Peyer's patch (tissue), 4 donors: ENCODE data around the gene MTIF2. TPM values are rescaled to one million over a fixed set of nuclear protein-coding genes. Genes with fewer than 3 reads are reported as not detected.
A peak's percentile ranks its signal among the peaks of the same experiment; 100 is the strongest.

Experiments used
- DNase-seq, 3 donors: peaks; one replicate each; pipeline ENCODE4 v3.0.0-alpha.2; 2017 to 2019
- H3K27ac ChIP-seq, 4 donors: fragments of 200-600 bp; sonication (generic); one replicate each; pipeline ENCODE4 v1.5.1; 2016 to 2019
- H3K27me3 ChIP-seq, 2 donors: fragments of 200-600 bp; sonication (generic); one replicate each; pipeline ENCODE4 v1.5.1; 2019
- H3K36me3 ChIP-seq, 3 donors: fragments of 200-600 bp; sonication (generic); one replicate each; pipeline ENCODE4 v1.5.1; 2016 to 2019
- H3K4me1 ChIP-seq, 4 donors: fragments of 200-600 bp; sonication (generic); one replicate each; pipeline ENCODE4 v1.5.1; 2016 to 2019
- H3K4me3 ChIP-seq, 4 donors: fragments of 200-600 bp; sonication (generic); 1 replicate in 3 of 4; 2 replicates in 1 of 4; pipeline ENCODE4 v1.5.1; 2016 to 2019; ENCODE audit warnings: mild to moderate bottlenecking in 1 of 4
- H3K9me3 ChIP-seq, 4 donors: fragments of 200-600 bp; sonication (generic); one replicate each; pipeline ENCODE4 v1.5.1; 2016 to 2019; ENCODE audit warnings: mild to moderate bottlenecking in 1 of 4
- CTCF ChIP-seq, 6 experiments: fragments of 450-650 bp in 4 of 6; fragments of 200-600 bp in 2 of 6; sonication (generic) in 1 of 6; IDR thresholded peaks; one replicate each; pipeline ENCODE4 v1.5.1; 2017 to 2019; ENCODE audit warnings: antibody characterized with exemption in 6 of 6, mild to moderate bottlenecking in 3 of 6, moderate library complexity in 1 of 6
- POLR2A ChIP-seq, 2 donors: fragments of 450-650 bp; IDR thresholded peaks; one replicate each; pipeline ENCODE4 v1.5.1; 2017; ENCODE audit warnings: antibody characterized with exemption in 2 of 2, mild to moderate bottlenecking in 2 of 2, moderate library complexity in 2 of 2
- total RNA-seq, 4 donors: library from RNA; depleted of rRNA; stranded (reverse); fragments of >200 nt; gene quantifications; one replicate each; pipeline ENCODE4 v1.1.0, GENCODE V29; 2016

MTIF2 gene
- total RNA-seq, 4 donors from 2014 or later = 31.3 to 46.2 (median 34.6) TPM

GRCh38 chr2:55233658-55233940, 35.4 kb downstream of the MTIF2 start:
- Histone ChIP-seq H3K4me3 (peak overlapping the region; percentile 70 to 96 (median 78)), H3K36me3 (peaks cover 0 to 41% (median 0%) of the 10 kb centered on the region in 3 donors), H3K4me1 (peaks cover 0 to 13% (median 4%) of the 10 kb centered on the region in 4 donors), H3K27ac (peak overlapping the region; percentile 83 to 93 (median 91)), H3K27me3 (no peaks in the 10 kb centered on the region), H3K9me3 (no peaks in the 10 kb centered on the region)
- DNase-seq = no peak
- TF ChIP-seq CTCF (IDR thresholded peaks at IDR 0.05) (no peak), POLR2A (IDR thresholded peaks at IDR 0.05) (no peak)

- TF ChIP-seq POLR2A (IDR thresholded peaks at IDR 0.05) (no peak), CTCF (IDR thresholded peaks at IDR 0.05) (no peak)
- H3K4me1 ChIP-seq = peaks cover 0 to 13% (median 4%) of the 10 kb centered on the region in 4 donors
Measured at GRCh38 chr2:55232863-55233657, 36.0 kb downstream of the MTIF2 start.

DNA sequence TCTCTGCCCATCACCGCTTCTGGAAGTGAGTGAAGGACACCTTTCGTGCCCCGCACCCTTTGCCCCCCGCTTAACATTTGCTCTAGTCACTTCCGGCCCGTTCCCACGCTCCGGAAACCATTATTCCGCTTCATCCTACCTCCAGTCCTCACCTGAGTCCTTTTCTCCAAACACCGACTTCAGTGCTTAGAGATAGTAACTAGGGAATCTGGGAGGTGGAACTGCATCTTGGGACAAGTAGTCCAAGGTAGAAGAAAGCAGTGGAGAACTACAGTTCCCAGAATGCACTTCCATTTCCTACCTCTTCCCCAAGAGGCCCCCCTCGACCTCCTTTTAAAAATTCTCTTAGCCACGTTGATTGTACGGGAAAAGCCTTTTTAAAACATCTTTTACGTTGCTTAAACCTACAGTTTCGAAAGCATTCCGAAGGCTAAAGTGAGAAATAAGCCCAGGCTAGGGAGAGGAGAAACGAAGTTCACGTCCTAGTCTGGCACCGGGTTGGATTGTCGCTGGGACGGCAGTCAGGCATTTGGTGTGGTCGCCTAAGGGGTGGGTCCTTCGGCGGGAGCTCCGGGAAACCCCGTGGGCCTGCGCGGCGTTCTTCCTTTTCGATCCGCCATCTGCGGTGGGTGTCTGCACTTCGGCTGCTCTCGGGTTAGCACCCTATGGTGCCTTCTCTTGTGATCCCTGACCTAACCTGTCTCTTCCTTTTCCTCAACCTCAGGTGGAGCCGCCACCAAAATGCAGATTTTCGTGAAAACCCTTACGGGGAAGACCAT, 36.8 kb downstream of the MTIF2 start, which contains the start of the genes CLHC1 and RPS27A:
Gene CLHC1 (minus strand): TSS at position 210 of the 779 bp plus-strand sequence. CDS start 9,882 bp downstream, outside the sequence.
Gene RPS27A (plus strand): TSS at position 605 of the 779 bp plus-strand sequence. CDS start 137 bp downstream, at position 742.
- Histone ChIP-seq H3K9me3 (no peaks in the 10 kb centered on the region), H3K27me3 (no peaks in the 10 kb centered on the region), H3K4me1 (peaks cover 0 to 13% (median 4%) of the 10 kb centered on the region in 4 donors), H3K4me3 (peak within 1 kb of the TSS; percentile 70 to 96 (median 78)), H3K27ac (peak within 1 kb of the TSS; percentile 83 to 93 (median 91)), H3K36me3 (peaks cover 0 to 34% (median 0%) of the 10 kb centered on the region in 3 donors)
- peak in 2 of 6 experiments; percentile 23 to 26 for TF ChIP-seq CTCF (IDR thresholded peaks at IDR 0.05)
- TF ChIP-seq POLR2A (IDR thresholded peaks at IDR 0.05) = peak; percentile 58 to 83
- peak; percentile 86 to 95 (median 92) for DNase-seq

More at GRCh38 chr2:55232863-55233657, 36.0 kb downstream of the MTIF2 start:
- Histone ChIP-seq H3K27ac (peak overlapping the region; percentile 83 to 93 (median 91)), H3K27me3 (no peaks in the 10 kb centered on the region), H3K9me3 (no peaks in the 10 kb centered on the region), H3K36me3 (peaks cover 0 to 36% (median 0%) of the 10 kb centered on the region in 3 donors), H3K4me3 (peak overlapping the region; percentile 70 to 96 (median 78))
- DNase-seq = peak in 2 of 3 donors; percentile 61 to 66

DNA sequence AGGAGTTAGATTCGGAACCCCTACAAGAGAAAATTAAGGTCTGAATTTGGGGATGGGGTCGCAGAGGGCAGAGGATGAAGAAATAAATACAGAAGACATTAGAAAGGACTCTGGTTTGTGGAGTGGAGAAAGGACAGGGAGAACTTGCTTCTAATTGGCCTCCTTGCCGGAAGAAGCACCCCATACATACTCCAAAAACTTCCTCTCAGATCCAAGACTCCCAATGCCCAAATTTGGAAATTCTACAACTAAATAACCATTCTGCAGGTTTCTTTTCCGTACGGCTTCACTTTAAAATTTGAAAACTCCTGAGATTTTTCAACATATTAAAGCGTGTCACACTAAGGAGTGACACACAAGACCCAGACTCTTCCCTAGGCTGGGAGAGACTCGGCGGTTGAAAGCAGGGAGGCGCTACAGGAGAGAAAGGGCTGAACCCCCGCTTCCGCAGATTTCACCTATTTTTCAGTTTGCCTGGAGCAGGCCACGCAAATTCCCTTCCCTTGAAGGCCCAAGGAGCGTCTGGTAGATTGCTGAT, 37.4 kb downstream of the MTIF2 start:
- Histone ChIP-seq H3K4me3 (peak overlapping the region; percentile 70 to 96 (median 78)), H3K27ac (peak overlapping the region; percentile 83 to 93 (median 91)), H3K9me3 (no peaks in the 10 kb centered on the region), H3K4me1 (peaks cover 0 to 13% (median 4%) of the 10 kb centered on the region in 4 donors), H3K36me3 (peaks cover 0 to 28% (median 0%) of the 10 kb centered on the region in 3 donors), H3K27me3 (no peaks in the 10 kb centered on the region)
- DNase-seq = no peak
- TF ChIP-seq POLR2A (IDR thresholded peaks at IDR 0.05) = no peak
- TF ChIP-seq CTCF (IDR thresholded peaks at IDR 0.05) = peak in 1 of 6 experiments; percentile 8

GRCh38 chr2:55230551-55230950, 38.5 kb downstream of the MTIF2 start:
- no peak overlapping the region for H3K27ac ChIP-seq
- H3K36me3 ChIP-seq = peaks cover 0 to 17% (median 0%) of the 10 kb centered on the region in 3 donors
- no peak for TF ChIP-seq POLR2A (IDR thresholded peaks at IDR 0.05)
- no peak for TF ChIP-seq CTCF (IDR thresholded peaks at IDR 0.05)
- no peaks in the 10 kb centered on the region for H3K9me3 ChIP-seq
- H3K27me3 ChIP-seq = no peaks in the 10 kb centered on the region
- H3K4me3 ChIP-seq = no peak overlapping the region
- DNase-seq = no peak
- peaks cover 0 to 13% (median 4%) of the 10 kb centered on the region in 4 donors for H3K4me1 ChIP-seq
